ENCODE data around the gene YJU2.
"Not testable (repeated sequence)": the region's sequence is repeated elsewhere in the genome, so short reads cannot be mapped to it uniquely, and the experiment has no call there.

The YJU2 gene

GRCh38 chr19:4268816-4269430, 22.0 kb downstream of the YJU2 start:
- no peak for DNase-seq

GRCh38 chr19:4272894-4273293, 26.0 kb downstream of the YJU2 start:
- no peak for DNase-seq

GRCh38 chr19:4274321-4274686, 27.4 kb downstream of the YJU2 start:
- DNase-seq: not testable (repeated sequence)

- DNase-seq: no peak
Measured at GRCh38 chr19:4277191-4277696, 30.4 kb downstream of the YJU2 start.

- no peak for DNase-seq
Measured at GRCh38 chr19:4278010-4278409, 31.1 kb downstream of the YJU2 start.

GRCh38 chr19:4278419-4279266, 31.8 kb downstream of the YJU2 start, which contains the start of gene SHD:
TSS of gene SHD (plus strand) at chr19:4279266. CDS start at chr19:4280064, 798 bp downstream.
- DNase-seq: no peak

GRCh38 chr19:4279267-4279529, 32.3 kb downstream of the YJU2 start:
- no peak for DNase-seq

GRCh38 chr19:4279530-4280422, 32.9 kb downstream of the YJU2 start:
- DNase-seq: no peak

- no peak for DNase-seq
Measured at GRCh38 chr19:4284176-4284958, 37.5 kb downstream of the YJU2 start.

- no peak for DNase-seq
Measured at GRCh38 chr19:4284974-4285373, 38.1 kb downstream of the YJU2 start.

GRCh38 chr19:4286141-4286540, 39.3 kb downstream of the YJU2 start:
- not testable (repeated sequence) for DNase-seq

GRCh38 chr19:4288091-4288777, 41.4 kb downstream of the YJU2 start:
- no peak for DNase-seq

GRCh38 chr19:4291184-4291732, 44.4 kb downstream of the YJU2 start:
- no peak for DNase-seq

GRCh38 chr19:4292515-4292914, 45.6 kb downstream of the YJU2 start:
- no peak for DNase-seq

GRCh38 chr19:4294389-4294788, 47.5 kb downstream of the YJU2 start:
- no peak for DNase-seq

- no peak for DNase-seq
Measured at GRCh38 chr19:4295972-4296771, 49.3 kb downstream of the YJU2 start.

- DNase-seq: no peak
Measured at GRCh38 chr19:4297901-4298809, 51.3 kb downstream of the YJU2 start.

GRCh38 chr19:4298810-4299550, 52.1 kb downstream of the YJU2 start:
- DNase-seq: no peak

GRCh38 chr19:4300589-4300988, 53.7 kb downstream of the YJU2 start:
- no peak for DNase-seq
